Breast epithelium (tissue), 3 donors: ENCODE measurements around the gene ZNF675.
"Not testable (repeated sequence)": the region's sequence is repeated elsewhere in the genome, so short reads cannot be mapped to it uniquely, and the experiment has no call there.

Experiments used
- CTCF ChIP-seq, 3 donors: fragments of 450-650 bp; IDR thresholded peaks; one replicate each; pipeline ENCODE4 v1.5.1; 2016 to 2017; ENCODE audit warnings: antibody characterized with exemption in 3 of 3, mild to moderate bottlenecking in 3 of 3, moderate library complexity in 3 of 3
- POLR2A ChIP-seq: fragments of 450-650 bp; IDR thresholded peaks from one replicate; pipeline ENCODE4 v1.6.1; 2016; ENCODE audit warnings: antibody characterized with exemption, mild to moderate bottlenecking, moderate library complexity

GRCh38 chr19:23668606-23669005 lies 18.4 kb downstream of the ZNF675 start:
- TF ChIP-seq CTCF (IDR thresholded peaks at IDR 0.05); POLR2A: not testable (repeated sequence)
